ENCODE results near the gene PLAA. TPM values are rescaled to one million over a fixed set of nuclear protein-coding genes. Genes with fewer than 3 reads are reported as not detected.

Gene PLAA
- total RNA-seq, 8 experiments from 2014 or later = 34.4 to 49.8 (median 38.5) TPM

Other genes with a start within 250 kb of the PLAA start
- 10 to 100 TPM; 11.5 to 38.6 (median 19.0) TPM for gene CAAP1, start 54.4 kb downstream of the PLAA start, total RNA-seq
- gene IFT74, start 9.2 kb upstream of the PLAA start, total RNA-seq = 10 to 100 TPM; 13.9 to 28.8 (median 17.0) TPM
- gene LRRC19, start 58.4 kb upstream of the PLAA start, total RNA-seq = 1 to 10 TPM in 2 of 8 experiments, under 1 TPM in 6; 0.27 to 3.2 (median 0.39) TPM
- 1 to 10 TPM in 1 of 8 experiments, under 1 TPM in 7; 0.05 to 2.1 (median 0.10) TPM for gene TEK, start 162.0 kb upstream of the PLAA start, total RNA-seq

Measured in motor neuron (in vitro differentiated cells).